ENCODE data around the gene CALHM4.
"Not testable (repeated sequence)": the region's sequence is repeated elsewhere in the genome, so short reads cannot be mapped to it uniquely, and the experiment has no call there.

CALHM4 gene

DNA sequence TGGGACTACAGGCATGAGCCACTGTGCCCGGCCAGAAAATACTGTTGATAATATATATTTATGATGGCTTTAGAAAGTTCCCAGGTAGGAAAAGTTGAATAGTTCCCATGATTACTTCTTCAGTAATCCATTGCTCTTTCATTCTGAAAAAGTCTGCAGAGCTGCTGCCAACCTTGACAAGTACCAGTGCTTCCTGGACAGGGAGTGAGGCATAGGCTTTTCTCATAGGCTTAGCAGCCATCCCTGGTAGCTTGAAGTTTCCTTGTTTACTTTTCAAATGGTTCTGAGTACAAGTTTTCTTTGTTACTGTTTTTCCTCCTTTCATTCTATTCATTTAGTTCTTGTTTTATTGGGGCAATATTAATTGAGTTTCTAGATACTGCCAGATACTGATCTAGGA is 25.6 kb downstream of the CALHM4 start:
- DNase-seq = no peak

DNA sequence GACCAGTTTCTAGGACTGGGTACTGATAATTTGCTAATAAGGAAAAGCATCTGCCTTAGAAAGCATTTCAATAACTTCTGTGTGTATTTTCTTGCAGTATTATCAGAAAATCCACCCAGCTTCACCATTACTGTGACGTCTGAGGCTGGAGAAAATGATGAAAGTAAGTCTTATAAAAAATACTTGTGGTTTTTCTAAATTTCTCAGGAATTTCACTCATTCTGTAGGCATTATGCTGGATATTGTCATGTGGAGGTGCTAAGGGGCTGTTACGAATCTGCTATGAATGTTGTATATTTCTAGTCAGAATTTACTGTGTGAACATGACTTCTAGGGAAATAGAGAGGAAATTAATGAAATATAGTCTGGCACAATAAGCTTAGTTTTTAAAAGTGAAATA is 26.6 kb downstream of the CALHM4 start:
- no peak for DNase-seq

DNA sequence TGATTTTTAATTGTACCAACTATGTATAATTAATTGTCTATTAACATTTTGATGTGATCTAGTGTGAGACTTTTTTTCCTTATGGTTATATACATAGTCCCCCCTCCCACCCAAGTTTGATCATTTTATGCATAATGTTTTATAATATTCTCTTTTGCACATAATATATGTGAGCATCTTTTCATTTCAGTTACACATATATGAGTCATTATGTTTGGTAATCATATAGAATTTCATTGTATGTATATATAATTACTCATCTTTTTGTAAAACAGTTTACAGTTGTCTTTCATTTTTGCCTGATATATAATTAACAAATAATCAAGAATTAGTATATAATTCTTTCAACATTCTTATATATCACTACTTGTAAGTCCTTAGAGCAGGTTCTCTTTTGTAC is 32.7 kb downstream of the CALHM4 start:
- no peak for DNase-seq

DNA sequence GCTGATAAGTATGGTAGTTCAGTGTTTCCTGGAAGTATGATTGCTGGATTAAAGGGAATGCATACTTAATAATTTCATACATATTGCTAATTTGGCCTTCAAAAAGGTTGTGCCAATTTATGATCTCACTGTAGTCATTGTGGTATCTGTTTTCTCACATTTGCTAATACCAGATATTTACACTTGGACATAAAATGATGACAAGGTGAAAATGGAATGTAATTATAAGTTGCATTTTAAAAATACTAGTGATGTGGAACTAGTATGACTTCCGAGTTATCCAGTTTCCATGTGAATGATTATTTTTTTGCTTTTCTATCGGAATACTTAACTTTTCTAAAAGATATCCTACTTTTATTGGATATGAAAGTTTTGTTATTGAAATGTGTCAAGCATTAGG is 33.2 kb downstream of the CALHM4 start:
- DNase-seq = no peak

DNA sequence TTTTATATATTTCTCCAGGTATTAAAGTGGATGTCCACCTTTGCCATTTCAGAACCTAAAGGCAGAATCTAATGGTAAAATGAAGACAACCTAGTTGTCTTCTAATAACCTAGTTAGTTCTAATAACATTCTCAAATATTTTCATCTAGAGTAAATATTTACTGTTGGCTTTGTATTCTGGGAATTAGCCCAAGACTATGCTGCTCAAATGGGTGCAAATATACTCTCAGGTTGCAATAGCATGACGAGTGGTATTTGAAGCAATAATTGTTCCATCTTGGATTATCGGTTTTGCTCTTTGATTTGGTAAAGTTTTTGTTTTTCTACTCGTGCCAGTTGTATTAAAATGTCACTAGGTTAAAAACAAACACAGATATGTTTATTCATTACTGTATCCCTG is 41.7 kb downstream of the CALHM4 start:
- DNase-seq = no peak

DNA sequence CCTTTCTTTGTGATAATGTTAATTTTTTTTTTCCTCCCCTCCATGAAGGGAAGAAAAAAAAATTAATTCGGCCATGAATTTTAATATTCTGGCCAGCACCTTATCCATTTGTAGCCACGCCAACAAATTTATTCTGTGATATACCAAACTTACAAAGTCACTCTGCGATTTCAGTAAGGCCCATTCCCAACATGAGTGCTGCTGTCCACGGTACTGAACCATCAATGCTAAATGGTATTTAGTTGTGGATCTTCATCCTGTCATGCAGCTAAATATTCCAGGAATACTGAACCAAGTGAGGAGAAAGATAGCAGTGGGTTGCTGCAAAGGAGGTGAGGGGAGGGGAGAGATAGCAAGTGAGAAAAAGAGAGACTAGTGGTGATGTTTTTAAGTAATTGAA is 43.3 kb downstream of the CALHM4 start:
- DNase-seq = no peak

DNA sequence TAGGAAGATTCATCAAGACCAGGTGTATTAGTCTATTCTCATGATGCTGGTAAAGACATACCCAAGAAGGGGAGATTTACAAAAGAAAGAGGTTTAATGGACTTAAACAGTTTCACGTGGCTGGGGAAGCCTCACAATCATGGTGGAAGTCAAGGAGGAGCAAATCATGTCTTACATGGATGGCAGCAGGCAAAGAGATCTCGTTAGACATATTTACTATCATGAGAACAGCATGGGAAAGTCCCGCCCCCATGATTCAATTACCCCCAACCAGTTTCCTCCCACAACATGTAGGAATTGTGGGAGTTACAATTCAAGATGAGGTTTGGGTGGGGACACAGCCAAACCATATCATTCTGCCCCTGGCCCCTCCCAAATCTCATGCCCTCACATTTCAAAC is 50.4 kb downstream of the CALHM4 start:
- DNase-seq = not testable (repeated sequence)

DNA sequence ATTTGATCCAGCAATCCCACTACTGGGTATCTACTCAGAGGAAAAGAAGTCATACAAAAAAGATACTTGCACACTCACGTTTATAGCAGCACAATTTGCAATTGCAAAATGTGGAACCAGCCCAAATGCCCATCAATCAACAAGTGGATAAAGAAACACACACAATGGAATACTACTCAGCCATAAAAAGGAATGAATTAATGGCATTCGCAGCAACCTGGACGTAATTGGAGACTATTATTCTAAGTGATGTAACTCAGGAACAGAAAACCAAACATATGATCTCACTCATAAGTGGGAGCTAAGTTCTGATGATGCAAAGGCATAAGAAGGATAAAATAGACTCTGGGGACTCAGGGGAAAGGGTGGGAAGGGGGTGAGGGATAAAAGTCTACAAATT is 51.3 kb downstream of the CALHM4 start:
- not testable (repeated sequence) for DNase-seq

DNA sequence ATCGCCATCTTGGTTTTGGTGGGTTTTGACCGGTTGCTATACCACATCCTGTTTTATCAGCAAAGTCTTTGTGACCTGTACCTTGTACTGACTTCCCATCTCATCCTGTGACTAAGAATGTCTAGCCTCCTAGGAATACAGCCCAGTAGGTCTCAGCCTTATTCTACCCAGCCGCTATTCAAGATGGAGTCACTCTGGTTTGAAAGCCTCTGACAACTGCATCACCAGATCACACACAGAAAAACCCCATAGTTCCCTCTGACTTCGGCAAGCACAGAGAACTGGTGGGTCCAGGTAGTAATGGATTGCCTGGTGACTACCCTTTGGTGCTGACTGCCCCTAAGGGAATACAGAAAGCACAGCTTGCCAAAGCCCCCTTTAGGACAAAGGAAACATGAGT is 52.4 kb downstream of the CALHM4 start:
- DNase-seq = no peak
